Activated B cell treated with CpG ODN at 0.5 μM for 24 hours (primary cell): ENCODE data around the gene TGM3. TPM values are rescaled to one million over a fixed set of nuclear protein-coding genes. Genes with fewer than 3 reads are reported as not detected.

Experiments
- ATAC-seq: fragments of 200-7000 bp; cut with Tn5 transposase; one replicate; pipeline ENCODE4 v1.10.0; 2021; ENCODE audit warnings: low read depth, mild to moderate bottlenecking, moderate library complexity
- CTCF ChIA-PET: fragments of 350-600 bp; sonication (Branson Sonifier 250); formaldehyde crosslinking; loops from one replicate; lab custom pipeline; 2021; ENCODE audit warnings: antibody characterized with exemption; lab: Charles Lee
- POLR2A ChIA-PET: fragments of 350-600 bp; sonication (Branson Sonifier 250); formaldehyde crosslinking; loops from one replicate; lab custom pipeline; 2021; ENCODE audit warnings: antibody characterized with exemption; lab: Charles Lee
- DNase-seq: peaks from one replicate; pipeline ENCODE4 v3.0.0; 2022
- H3K27ac Mint-ChIP-seq: one replicate; pipeline ENCODE4 v1.8.0; 2020; ENCODE audit warnings: mixed read lengths
- H3K27me3 Mint-ChIP-seq: one replicate; pipeline ENCODE4 v1.8.0; 2021; ENCODE audit warnings: mixed read lengths
- H3K36me3 Mint-ChIP-seq: one replicate; pipeline ENCODE4 v1.8.0; 2021; ENCODE audit warnings: low read depth, mixed read lengths
- H3K4me1 Mint-ChIP-seq: one replicate; pipeline ENCODE4 v1.8.0; 2021; ENCODE audit warnings: mixed read lengths
- H3K4me3 Mint-ChIP-seq: one replicate; pipeline ENCODE4 v1.8.0; 2020; ENCODE audit warnings: mild to moderate bottlenecking, mixed read lengths
- H3K9me3 Mint-ChIP-seq: one replicate; pipeline ENCODE4 v1.8.0; 2020; ENCODE audit warnings: mixed read lengths
- intact Hi-C: fragments of 100-400 bp; cut with micrococcal nuclease; formaldehyde crosslinking; loops from one replicate; pipeline ENCODE4 v1.15.1; 2024
- total RNA-seq: library from RNA; stranded (reverse); gene quantifications from 2 replicates; pipeline ENCODE4 v1.2.3, GENCODE V29; 2022
- TF ChIP-seq, protein P1 (sequence below): fragments of 200-600 bp; IDR thresholded peaks from one replicate; pipeline ENCODE4 v1.8.0; 2022; ENCODE audit warnings: antibody characterized with exemption, mild to moderate bottlenecking

TGM3 gene
- total RNA-seq, 1 donor from 2014 or later = not detected

DNA sequence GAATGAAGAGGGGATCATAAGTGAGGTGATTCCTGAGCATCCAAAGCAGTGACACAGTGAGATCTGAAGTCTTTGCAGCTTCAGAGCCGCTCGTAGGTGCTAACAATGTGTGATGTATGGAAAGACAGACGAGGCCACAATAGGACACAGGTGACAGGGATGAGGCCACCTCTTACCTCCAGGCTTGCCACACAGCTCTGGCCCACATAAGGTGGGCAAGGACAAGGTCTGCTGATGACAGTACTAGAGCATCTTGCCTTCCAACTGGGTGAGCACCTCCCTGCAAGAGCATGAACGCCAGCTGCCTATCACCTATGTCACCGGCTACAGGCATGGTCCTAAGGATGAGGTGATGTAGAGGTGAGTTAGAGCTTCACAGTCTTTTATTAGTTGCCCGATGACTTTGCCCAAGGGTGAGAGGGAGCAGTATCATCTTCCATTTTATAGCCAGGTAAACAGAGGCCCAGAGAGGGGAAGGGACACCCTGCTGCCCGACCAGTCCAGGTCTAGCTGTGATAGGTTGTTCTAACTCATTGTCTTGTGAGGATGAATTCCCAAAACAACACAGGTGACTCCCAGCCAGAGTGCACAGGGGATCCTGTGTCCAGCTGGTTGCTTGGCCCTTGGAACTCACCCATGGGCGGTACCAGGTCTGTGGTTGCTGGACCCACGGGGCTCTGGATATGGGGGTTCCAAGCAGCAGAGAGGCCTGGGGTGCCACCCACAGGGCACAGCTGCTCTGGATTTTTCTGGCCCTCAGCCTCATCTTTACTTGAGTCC is 78.7 kb downstream of the TGM3 start:
- Mint-ChIP-seq H3K9me3 (no peaks in the 10 kb centered on the region), H3K27me3 (peaks cover 22% of the 10 kb centered on the region), H3K4me1 (no peaks in the 10 kb centered on the region), H3K4me3 (no peak overlapping the region), H3K27ac (no peak overlapping the region), H3K36me3 (no peaks in the 10 kb centered on the region)
- ChIA-PET POLR2A (no interaction called here), CTCF (interaction anchor here (0.8 to 1.4 kb wide), 2 partner anchors 14 to 78 kb away, joined by 3 to 4 read pairs; no protein-coding TSS in a partner anchor)
- DNase-seq (no peak), ATAC-seq (no peak)
- intact Hi-C loops = no loop called here
- TF ChIP-seq, protein P1, sequence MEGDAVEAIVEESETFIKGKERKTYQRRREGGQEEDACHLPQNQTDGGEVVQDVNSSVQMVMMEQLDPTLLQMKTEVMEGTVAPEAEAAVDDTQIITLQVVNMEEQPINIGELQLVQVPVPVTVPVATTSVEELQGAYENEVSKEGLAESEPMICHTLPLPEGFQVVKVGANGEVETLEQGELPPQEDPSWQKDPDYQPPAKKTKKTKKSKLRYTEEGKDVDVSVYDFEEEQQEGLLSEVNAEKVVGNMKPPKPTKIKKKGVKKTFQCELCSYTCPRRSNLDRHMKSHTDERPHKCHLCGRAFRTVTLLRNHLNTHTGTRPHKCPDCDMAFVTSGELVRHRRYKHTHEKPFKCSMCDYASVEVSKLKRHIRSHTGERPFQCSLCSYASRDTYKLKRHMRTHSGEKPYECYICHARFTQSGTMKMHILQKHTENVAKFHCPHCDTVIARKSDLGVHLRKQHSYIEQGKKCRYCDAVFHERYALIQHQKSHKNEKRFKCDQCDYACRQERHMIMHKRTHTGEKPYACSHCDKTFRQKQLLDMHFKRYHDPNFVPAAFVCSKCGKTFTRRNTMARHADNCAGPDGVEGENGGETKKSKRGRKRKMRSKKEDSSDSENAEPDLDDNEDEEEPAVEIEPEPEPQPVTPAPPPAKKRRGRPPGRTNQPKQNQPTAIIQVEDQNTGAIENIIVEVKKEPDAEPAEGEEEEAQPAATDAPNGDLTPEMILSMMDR = no peak

DNA sequence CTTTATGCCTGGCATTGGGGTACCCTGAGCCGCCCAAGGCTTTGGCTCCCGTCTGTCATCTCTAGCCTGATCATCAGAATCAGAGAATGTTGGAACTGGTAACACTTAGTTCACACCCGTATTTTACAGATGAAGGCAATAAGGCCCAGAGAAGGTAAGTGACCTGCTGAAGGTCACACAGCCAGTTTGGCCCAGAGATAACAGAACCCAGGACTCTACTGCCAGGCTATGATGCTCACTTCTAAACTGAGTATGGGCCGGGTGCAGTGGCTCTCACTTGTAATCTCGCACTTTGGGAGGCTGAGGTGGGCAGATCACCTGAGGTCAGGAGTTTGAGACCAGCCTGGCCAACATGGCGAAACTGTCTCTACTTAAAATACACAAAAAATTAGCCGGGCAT is 83.1 kb downstream of the TGM3 start:
- H3K27ac Mint-ChIP-seq = no peak overlapping the region
- ATAC-seq (no peak), DNase-seq (no peak)
- TF ChIP-seq, protein P1 = no peak
- H3K4me3 Mint-ChIP-seq = no peak overlapping the region
- no peaks in the 10 kb centered on the region for H3K4me1 Mint-ChIP-seq
- H3K9me3 Mint-ChIP-seq = no peaks in the 10 kb centered on the region
- no peaks in the 10 kb centered on the region for H3K36me3 Mint-ChIP-seq
- peaks cover 13% of the 10 kb centered on the region for H3K27me3 Mint-ChIP-seq
- ChIA-PET CTCF (no interaction called here), POLR2A (interaction anchor here (0.7 kb wide), 1 partner anchor 15 kb away, joined by 5 read pairs; no protein-coding TSS in a partner anchor)
- intact Hi-C loops = no loop called here

DNA sequence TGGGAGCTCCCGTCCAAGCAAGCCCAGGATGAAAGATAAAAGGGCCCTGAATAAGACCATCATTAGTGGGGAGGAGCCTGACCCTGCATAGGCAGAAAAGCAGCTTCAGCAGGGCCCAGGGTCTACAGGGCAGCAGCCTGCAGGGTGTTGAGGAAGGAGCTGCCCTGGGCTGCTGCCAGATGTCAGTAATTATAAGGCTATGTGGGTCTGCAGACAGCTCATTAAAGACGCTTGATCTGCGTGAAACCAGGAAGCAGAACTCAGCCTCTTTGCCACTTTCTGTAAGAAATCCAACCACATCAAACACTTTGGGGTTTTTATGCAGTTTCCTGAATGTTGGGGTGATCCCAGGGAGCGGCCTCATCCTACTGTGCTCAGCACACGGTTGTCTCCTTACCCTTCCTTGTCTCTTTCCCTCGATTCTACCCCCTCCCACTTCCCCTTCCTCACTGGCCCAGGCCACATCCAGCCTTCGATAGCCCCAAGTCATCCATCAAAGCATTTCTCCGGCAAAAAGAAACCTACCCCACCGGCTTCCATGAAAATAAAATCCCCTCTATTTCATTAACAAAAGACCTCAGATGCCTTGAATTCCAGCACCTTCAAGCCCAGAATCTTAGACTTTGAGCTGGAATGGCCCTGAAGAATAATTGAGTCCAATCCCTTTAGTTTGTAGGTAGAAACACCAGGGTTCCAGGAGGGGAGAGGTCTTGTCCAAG is 83.9 kb downstream of the TGM3 start:
- H3K27me3 Mint-ChIP-seq = peaks cover 15% of the 10 kb centered on the region
- CTCF ChIA-PET = no interaction called here

DNA sequence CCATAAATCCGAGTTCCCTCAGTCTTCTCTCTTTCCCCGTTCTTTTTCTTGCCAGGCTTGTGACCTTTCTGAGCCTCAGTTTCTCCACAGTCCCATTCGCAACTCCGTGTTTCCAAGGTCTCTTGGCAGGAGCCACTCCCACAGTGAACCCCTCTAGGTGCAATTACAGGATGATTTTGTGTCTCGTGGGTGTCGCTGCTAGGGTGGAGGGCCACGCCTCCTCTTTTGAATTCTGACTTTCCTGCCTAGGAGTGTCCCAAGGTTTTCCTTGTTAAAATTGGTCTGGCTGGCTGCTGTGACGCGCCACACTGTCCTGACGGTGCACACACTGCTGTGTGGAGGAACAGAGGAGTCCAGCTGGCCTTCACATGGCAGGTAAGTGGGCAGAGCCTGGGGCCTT is 84.8 kb downstream of the TGM3 start, which contains the start of gene TGM6:
TSS of gene TGM6 (plus strand) at position 301 of the 400 bp plus-strand sequence. CDS start at position 369, 68 bp downstream.
- ATAC-seq = no peak
- Mint-ChIP-seq H3K27ac (no peak within 1 kb of the TSS), H3K36me3 (no peaks in the 10 kb centered on the region), H3K4me3 (no peak within 1 kb of the TSS), H3K9me3 (no peaks in the 10 kb centered on the region), H3K27me3 (peaks cover 19% of the 10 kb centered on the region), H3K4me1 (no peaks in the 10 kb centered on the region)
- POLR2A ChIA-PET = no interaction called here
- no peak for DNase-seq
- intact Hi-C loops = no loop called here
- TF ChIP-seq, protein P1 = no peak
- CTCF ChIA-PET = no interaction called here

More for the DNA sequence above, 83.9 kb downstream of the TGM3 start:
- Mint-ChIP-seq H3K4me1 (no peaks in the 10 kb centered on the region), H3K27ac (no peak overlapping the region), H3K36me3 (no peaks in the 10 kb centered on the region), H3K4me3 (no peak overlapping the region), H3K9me3 (no peaks in the 10 kb centered on the region)
- DNase-seq (no peak), ATAC-seq (no peak)
- intact Hi-C loops = no loop called here
- TF ChIP-seq, protein P1 = no peak
- POLR2A ChIA-PET = no interaction called here

DNA sequence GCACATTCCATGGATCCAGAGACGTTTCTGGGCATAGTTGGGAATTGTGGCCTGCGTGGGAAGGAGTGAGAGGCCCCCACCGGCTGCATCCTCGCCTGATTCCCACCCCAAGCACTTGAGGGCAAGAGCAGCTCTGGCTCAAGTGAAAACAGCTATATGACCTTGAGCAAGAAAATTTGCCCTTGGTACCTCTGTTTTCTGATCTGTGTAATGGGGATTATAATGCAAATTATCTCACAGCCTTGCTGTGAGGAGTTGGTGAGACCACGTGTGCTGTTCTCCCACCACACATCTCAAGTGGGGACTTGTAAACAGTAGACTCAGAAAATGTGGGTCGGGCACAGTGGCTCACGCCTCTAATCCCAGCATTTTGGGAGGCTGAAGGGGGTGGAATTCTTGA is 85.5 kb downstream of the TGM3 start:
- DNase-seq = no peak
- Mint-ChIP-seq H3K9me3 (no peaks in the 10 kb centered on the region), H3K27ac (no peak overlapping the region), H3K36me3 (no peaks in the 10 kb centered on the region), H3K4me3 (no peak overlapping the region), H3K27me3 (peaks cover 16% of the 10 kb centered on the region), H3K4me1 (no peaks in the 10 kb centered on the region)
- ChIA-PET CTCF (no interaction called here), POLR2A (no interaction called here)
- intact Hi-C loops = no loop called here
- TF ChIP-seq, protein P1 = no peak
- no peak for ATAC-seq
